ENCODE measurements around the gene PGAM5. TPM values are rescaled to one million over a fixed set of nuclear protein-coding genes. Genes with fewer than 3 reads are reported as not detected.
A peak's percentile ranks its signal among the peaks of the same experiment; 100 is the strongest.

The PGAM5 gene
- 33.7 TPM for total RNA-seq
- long read RNA-seq, transcript PGAM5-203 (6 exons, 2,834 nt): major isoform, 15 of 25 reads
- long read RNA-seq, partial matches to known transcripts: 1 of 25 reads
- long read RNA-seq, other reads (novel, unspliced or antisense): 9 of 25 reads

GRCh38 chr12:132710405-132711079 lies at the start of gene PGAM5:
Gene PGAM5, plus strand, starts transcription at chr12:132710842. Its CDS starts 35 bp downstream, at chr12:132710877.
- intact Hi-C loops (cut with micrococcal nuclease): no loop called here
- peak; percentile 91 for DNase-seq
- ATAC-seq: peak; percentile 96

- no peak for DNase-seq
- intact Hi-C loops (cut with micrococcal nuclease): no loop called here
- no peak for ATAC-seq
Measured at GRCh38 chr12:132660996-132661395, 49.6 kb upstream of the PGAM5 start.

GRCh38 chr12:132661972-132662371 lies 48.7 kb upstream of the PGAM5 start:
- peak; percentile 25 for ATAC-seq
- intact Hi-C loops (cut with micrococcal nuclease): no loop called here
- no peak for DNase-seq

GRCh38 chr12:132662901-132663755 lies 47.5 kb upstream of the PGAM5 start:
- ATAC-seq (no peak), DNase-seq (no peak)
- intact Hi-C loops (cut with micrococcal nuclease): no loop called here

- ATAC-seq (no peak), DNase-seq (no peak)
- intact Hi-C loops (cut with micrococcal nuclease): no loop called here
Measured at GRCh38 chr12:132664206-132665148, 46.2 kb upstream of the PGAM5 start.

GRCh38 chr12:132665149-132665491 lies 45.5 kb upstream of the PGAM5 start:
- intact Hi-C loops (cut with micrococcal nuclease): no loop called here
- ATAC-seq: no peak
- no peak for DNase-seq

- DNase-seq (no peak), ATAC-seq (no peak)
- intact Hi-C loops (cut with micrococcal nuclease): no loop called here
Measured at GRCh38 chr12:132665794-132666193, 44.8 kb upstream of the PGAM5 start.

GRCh38 chr12:132668191-132669088 lies 42.2 kb upstream of the PGAM5 start:
- DNase-seq: no peak
- ATAC-seq: no peak
- intact Hi-C loops (cut with micrococcal nuclease): no loop called here

- intact Hi-C loops (cut with micrococcal nuclease): no loop called here
Measured at GRCh38 chr12:132669166-132669879, 41.3 kb upstream of the PGAM5 start.

GRCh38 chr12:132672116-132672515 lies 38.5 kb upstream of the PGAM5 start:
- DNase-seq (no peak), ATAC-seq (no peak)
- intact Hi-C loops (cut with micrococcal nuclease): no loop called here

More at GRCh38 chr12:132669166-132669879, 41.3 kb upstream of the PGAM5 start:
- DNase-seq (no peak), ATAC-seq (no peak)

- intact Hi-C loops (cut with micrococcal nuclease): no loop called here
- no peak for ATAC-seq
Measured at GRCh38 chr12:132672678-132673077, 38.0 kb upstream of the PGAM5 start.

GRCh38 chr12:132673288-132674179 lies 37.1 kb upstream of the PGAM5 start:
- DNase-seq: no peak
- ATAC-seq: no peak
- intact Hi-C loops (cut with micrococcal nuclease): no loop called here

More at GRCh38 chr12:132672678-132673077, 38.0 kb upstream of the PGAM5 start:
- DNase-seq: no peak

GRCh38 chr12:132674561-132674960 lies 36.1 kb upstream of the PGAM5 start:
- DNase-seq (no peak), ATAC-seq (no peak)
- intact Hi-C loops (cut with micrococcal nuclease): no loop called here

- DNase-seq (no peak), ATAC-seq (no peak)
- intact Hi-C loops (cut with micrococcal nuclease): no loop called here
Measured at GRCh38 chr12:132675757-132676432, 34.7 kb upstream of the PGAM5 start.

GRCh38 chr12:132677492-132677891 lies 33.1 kb upstream of the PGAM5 start:
- DNase-seq: no peak
- intact Hi-C loops (cut with micrococcal nuclease): no loop called here
- no peak for ATAC-seq

- intact Hi-C loops (cut with micrococcal nuclease): no loop called here
- no peak for ATAC-seq
- DNase-seq: no peak
Measured at GRCh38 chr12:132685400-132685799, 25.2 kb upstream of the PGAM5 start.

All from left ventricle myocardium superior (tissue), 1 donor.